SK-N-SH (cell line): ENCODE measurements around the gene TRAK1. TPM values are rescaled to one million over a fixed set of nuclear protein-coding genes. Genes with fewer than 3 reads are reported as not detected.

Experiments
- CTCF ChIA-PET: fragments of 300-600, 350-600 bp; formaldehyde crosslinking; extraction: SDS; loops from one replicate; lab custom pipeline; 2021; lab: Yijun Ruan, JAX
- POLR2A ChIA-PET: fragments of 350-600 bp; sonication (Branson Sonifier 250); formaldehyde crosslinking; extraction: SDS; loops from one replicate; lab custom pipeline; 2020; ENCODE audit warnings: antibody characterized with exemption, inconsistent platforms; lab: Yijun Ruan, JAX
- DNase-seq: peaks from one replicate; pipeline ENCODE4 v3.0.0; 2012
- H2AFZ ChIP-seq: fragments of 200-600 bp; sonication (generic); 2 replicates; pipeline ENCODE4 v1.8.1; 2016; ENCODE audit warnings: antibody characterized with exemption, mild to moderate bottlenecking, low read depth
- H3F3A ChIP-seq: fragments of 200-600 bp; sonication (generic); replicated peaks from 2 replicates; pipeline ENCODE3; 2016; ENCODE audit warnings: antibody characterized with exemption, mild to moderate bottlenecking; ENCODE audit not compliant: insufficient read depth
- H3K27ac ChIP-seq, 2 experiments: fragments of 200-500 bp in 1 of 2; fragments of 200-600 bp in 1 of 2; sonication (Bioruptor generic) in 1 of 2; sonication (generic), shearing (Covaris generic) in 1 of 2; 2 replicates each; pipeline versions ENCODE4 v1.5.1 to v1.6.1; 2014 to 2016; ENCODE audit warnings: low read depth in 2 of 2, inconsistent platforms in 1 of 2, low read length in 1 of 2, mild to moderate bottlenecking in 1 of 2, mixed read lengths in 1 of 2
- H3K27me3 ChIP-seq: fragments of 200-600 bp; sonication (generic), shearing (Covaris generic); 2 replicates; pipeline ENCODE4 v1.6.1; 2016; ENCODE audit warnings: mixed run types; ENCODE audit not compliant: insufficient read depth
- H3K36me3 ChIP-seq, 2 experiments: fragments of 200-500 bp in 1 of 2; fragments of 200-600 bp in 1 of 2; sonication (Bioruptor generic) in 1 of 2; sonication (generic) in 1 of 2; replicated peaks in 1 of 2; 2 replicates each; pipeline versions ENCODE3 to v1.5.1; 2014 to 2016; ENCODE audit warnings: low read length in 1 of 2, mild to moderate bottlenecking in 1 of 2; ENCODE audit not compliant: insufficient read depth in 2 of 2, control insufficient read depth in 1 of 2
- H3K4me1 ChIP-seq, 2 experiments: fragments of 200-500 bp in 1 of 2; fragments of 200-600 bp in 1 of 2; sonication (Bioruptor generic) in 1 of 2; sonication (generic), shearing (Covaris generic) in 1 of 2; 2 replicates each; pipeline versions ENCODE4 v1.5.1 to v1.6.1; 2014 to 2016; ENCODE audit warnings: low read depth in 1 of 2, low read length in 1 of 2, mixed run types in 1 of 2; ENCODE audit not compliant: insufficient read depth in 2 of 2, control insufficient read depth in 1 of 2
- H3K4me2 ChIP-seq: fragments of 200-600 bp; sonication (generic), shearing (Covaris generic); 2 replicates; pipeline ENCODE4 v1.6.1; 2017; ENCODE audit warnings: mixed run types
- H3K4me3 ChIP-seq, 2 experiments: fragments of 200-500 bp in 1 of 2; fragments of 200-600 bp in 1 of 2; sonication (Bioruptor generic) in 1 of 2; sonication (generic), shearing (Covaris generic) in 1 of 2; 2 replicates each; pipeline versions ENCODE4 v1.5.1 to v1.8.1; 2014 to 2016; ENCODE audit warnings: low read depth in 2 of 2, inconsistent platforms in 1 of 2, low read length in 1 of 2, mild to moderate bottlenecking in 1 of 2, mixed read lengths in 1 of 2, moderate library complexity in 1 of 2
- H3K79me2 ChIP-seq: fragments of 200-600 bp; sonication (generic); 2 replicates; pipeline ENCODE4 v1.8.1; 2017; ENCODE audit warnings: mild to moderate bottlenecking; ENCODE audit not compliant: insufficient read depth
- H3K9ac ChIP-seq: fragments of 200-600 bp; sonication (generic); 2 replicates; pipeline ENCODE4 v1.6.1; 2017; ENCODE audit warnings: mixed run types
- H3K9me2 ChIP-seq: fragments of 200-600 bp; sonication (generic); 2 replicates; pipeline ENCODE4 v1.6.1; 2017; ENCODE audit warnings: mixed run types
- H3K9me3 ChIP-seq: fragments of 200-600 bp; sonication (generic); 2 replicates; pipeline ENCODE4 v1.6.1; 2017; ENCODE audit warnings: mixed run types, mild to moderate bottlenecking, moderate library complexity
- H4K20me1 ChIP-seq: fragments of 200-600 bp; sonication (generic); 2 replicates; pipeline ENCODE4 v1.6.1; 2017; ENCODE audit warnings: mild to moderate bottlenecking, mixed run types; ENCODE audit not compliant: insufficient read depth
- CHD2 ChIP-seq: fragments of 150-350 bp; IDR thresholded peaks from 2 replicates; pipeline ENCODE4 v1.6.1; 2018; ENCODE audit warnings: low read length; ENCODE audit not compliant: partially characterized antibody
- EP300 ChIP-seq, 2 experiments: IDR thresholded peaks; 2 replicates each; pipeline versions ENCODE4 v1.4.0 to v1.6.1; 2012; ENCODE audit warnings: borderline replicate concordance in 1 of 2, low read depth in 1 of 2, low read length in 1 of 2
- FOSL2 ChIP-seq: IDR thresholded peaks from 2 replicates; pipeline ENCODE4 v1.4.0; 2012; ENCODE audit warnings: low read depth, mild to moderate bottlenecking, moderate library complexity, borderline replicate concordance
- FOXJ3 ChIP-seq: sonication (generic); formaldehyde crosslinking; IDR thresholded peaks from 2 replicates; pipeline ENCODE4 v1.5.1; 2020; ENCODE audit warnings: mild to moderate bottlenecking, missing genetic modification reagents
- FOXM1 ChIP-seq: IDR thresholded peaks from 2 replicates; pipeline ENCODE4 v1.4.0; 2012; ENCODE audit warnings: low read depth, mild to moderate bottlenecking
- MXI1 ChIP-seq: IDR thresholded peaks from 2 replicates; pipeline ENCODE4 v1.6.1; 2012; ENCODE audit warnings: mild to moderate bottlenecking, low read depth, low read length, improper control_type of control experiment
- NFIC ChIP-seq: IDR thresholded peaks from 2 replicates; pipeline ENCODE4 v1.4.0; 2012; ENCODE audit warnings: borderline replicate concordance
- NRF1 ChIP-seq: IDR thresholded peaks from 2 replicates; pipeline ENCODE4 v1.6.1; 2012; ENCODE audit warnings: low read depth, mild to moderate bottlenecking, low read length
- RAD21 ChIP-seq: IDR thresholded peaks from 2 replicates; pipeline ENCODE4 v1.6.1; 2012; ENCODE audit warnings: mild to moderate bottlenecking, low read length
- RCOR1 ChIP-seq: fragments of 150-350 bp; IDR thresholded peaks from 2 replicates; pipeline ENCODE4 v1.6.1; 2017; ENCODE audit warnings: antibody characterized with exemption, low read length
- RFX5 ChIP-seq: IDR thresholded peaks from 2 replicates; pipeline ENCODE4 v1.6.1; 2012; ENCODE audit warnings: mild to moderate bottlenecking, improper control_type of control experiment, low read length
- RXRA ChIP-seq: IDR thresholded peaks from 2 replicates; pipeline ENCODE4 v1.4.0; 2012; ENCODE audit warnings: low read depth, mild to moderate bottlenecking, borderline replicate concordance
- TAF1 ChIP-seq: IDR thresholded peaks from 2 replicates; pipeline ENCODE4 v1.6.1; 2012; ENCODE audit warnings: low read depth, mild to moderate bottlenecking, low read length, moderate library complexity, borderline replicate concordance
- TCF12 ChIP-seq: IDR thresholded peaks from 2 replicates; pipeline ENCODE4 v1.4.0; 2012
- TEAD4 ChIP-seq: IDR thresholded peaks from 2 replicates; pipeline ENCODE4 v1.4.0; 2012; ENCODE audit warnings: mild to moderate bottlenecking, borderline replicate concordance; ENCODE audit not compliant: insufficient read depth
- YY1 ChIP-seq: IDR thresholded peaks from 2 replicates; pipeline ENCODE4 v1.4.0; 2012; ENCODE audit warnings: low read depth, mild to moderate bottlenecking
- WGBS: methylation state at CpG from one replicate; pipeline ENCODE4 v1.1.6; 2017; ENCODE audit warnings: low lambda C conversion rate; 5-methylcytosine and 5-hydroxymethylcytosine counted together
- polyA plus RNA-seq, 3 experiments: library from polyadenylated mRNA; depleted of rRNA; stranded (reverse); fragments of >200 nt; gene quantifications; 2 replicates each; pipeline ENCODE4 v1.2.3, GENCODE V29; 2012
- TF ChIP-seq, protein P1 (sequence below): IDR thresholded peaks from 2 replicates; pipeline ENCODE4 v1.4.0; 2012; ENCODE audit warnings: low read depth
- TF ChIP-seq, protein P2 (sequence below): IDR thresholded peaks from 2 replicates; pipeline ENCODE4; 2012
- TF ChIP-seq, protein P3 (sequence below): fragments of 200-600 bp; sonication (generic); IDR thresholded peaks from 2 replicates; pipeline ENCODE4 v1.6.1; 2017; ENCODE audit warnings: antibody characterized with exemption, mild to moderate bottlenecking, moderate library complexity
- TF ChIP-seq, protein P4 (sequence below): IDR thresholded peaks from 2 replicates; pipeline ENCODE4 v1.6.1; 2012; ENCODE audit warnings: mild to moderate bottlenecking, low read depth, low read length, moderate library complexity

The TRAK1 gene
- polyA plus RNA-seq, 1 of the 3 experiments (the other 2 are of a cell fraction) = 12.5 TPM

DNA sequence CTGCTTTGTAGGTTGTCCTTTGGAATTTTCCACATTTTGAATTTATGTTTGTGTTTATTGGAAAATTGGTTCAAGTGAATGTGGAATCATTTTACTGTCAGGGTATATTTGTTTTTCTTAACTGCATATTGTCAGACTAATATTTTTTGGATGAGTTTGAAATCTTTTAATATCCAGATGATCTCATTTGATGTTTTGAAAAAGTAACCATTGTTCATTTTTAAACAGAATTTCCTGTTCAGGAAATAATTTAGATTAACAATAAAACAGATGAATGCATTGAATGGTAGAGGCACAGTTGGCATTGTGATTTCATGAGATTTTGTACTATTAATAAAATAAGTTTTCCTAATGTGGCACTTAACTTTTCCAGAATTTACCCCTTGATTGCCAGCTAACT, 15.5 kb downstream of the TRAK1 start:
- POLR2A ChIA-PET = no interaction called here
- H3K4me1 ChIP-seq = no peaks in the 10 kb centered on the region
- no peak overlapping the region for H2AFZ ChIP-seq
- no peak overlapping the region for H3K9ac ChIP-seq
- no peaks in the 10 kb centered on the region for H4K20me1 ChIP-seq
- H3K27ac ChIP-seq = no peak overlapping the region
- H3F3A ChIP-seq = no peaks in the 10 kb centered on the region
- no peaks in the 10 kb centered on the region for H3K9me3 ChIP-seq
- H3K4me2 ChIP-seq = no peak overlapping the region
- no peaks in the 10 kb centered on the region for H3K27me3 ChIP-seq
- no peak overlapping the region for H3K4me3 ChIP-seq
- CTCF ChIA-PET = interaction anchor here (2.6 kb wide), 1 partner anchor 85 kb away, joined by 7 read pairs; no protein-coding TSS in a partner anchor
- TF ChIP-seq RFX5 (no peak), MXI1 (no peak), TCF12 (no peak), RAD21 (no peak), FOSL2 (no peak)
- TF ChIP-seq, protein P1, sequence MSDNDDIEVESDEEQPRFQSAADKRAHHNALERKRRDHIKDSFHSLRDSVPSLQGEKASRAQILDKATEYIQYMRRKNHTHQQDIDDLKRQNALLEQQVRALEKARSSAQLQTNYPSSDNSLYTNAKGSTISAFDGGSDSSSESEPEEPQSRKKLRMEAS = no peak
- TF ChIP-seq, protein P2, sequence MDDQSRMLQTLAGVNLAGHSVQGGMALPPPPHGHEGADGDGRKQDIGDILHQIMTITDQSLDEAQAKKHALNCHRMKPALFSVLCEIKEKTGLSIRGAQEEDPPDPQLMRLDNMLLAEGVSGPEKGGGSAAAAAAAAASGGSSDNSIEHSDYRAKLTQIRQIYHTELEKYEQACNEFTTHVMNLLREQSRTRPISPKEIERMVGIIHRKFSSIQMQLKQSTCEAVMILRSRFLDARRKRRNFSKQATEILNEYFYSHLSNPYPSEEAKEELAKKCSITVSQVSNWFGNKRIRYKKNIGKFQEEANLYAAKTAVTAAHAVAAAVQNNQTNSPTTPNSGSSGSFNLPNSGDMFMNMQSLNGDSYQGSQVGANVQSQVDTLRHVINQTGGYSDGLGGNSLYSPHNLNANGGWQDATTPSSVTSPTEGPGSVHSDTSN = no peak
- TF ChIP-seq, protein P3, sequence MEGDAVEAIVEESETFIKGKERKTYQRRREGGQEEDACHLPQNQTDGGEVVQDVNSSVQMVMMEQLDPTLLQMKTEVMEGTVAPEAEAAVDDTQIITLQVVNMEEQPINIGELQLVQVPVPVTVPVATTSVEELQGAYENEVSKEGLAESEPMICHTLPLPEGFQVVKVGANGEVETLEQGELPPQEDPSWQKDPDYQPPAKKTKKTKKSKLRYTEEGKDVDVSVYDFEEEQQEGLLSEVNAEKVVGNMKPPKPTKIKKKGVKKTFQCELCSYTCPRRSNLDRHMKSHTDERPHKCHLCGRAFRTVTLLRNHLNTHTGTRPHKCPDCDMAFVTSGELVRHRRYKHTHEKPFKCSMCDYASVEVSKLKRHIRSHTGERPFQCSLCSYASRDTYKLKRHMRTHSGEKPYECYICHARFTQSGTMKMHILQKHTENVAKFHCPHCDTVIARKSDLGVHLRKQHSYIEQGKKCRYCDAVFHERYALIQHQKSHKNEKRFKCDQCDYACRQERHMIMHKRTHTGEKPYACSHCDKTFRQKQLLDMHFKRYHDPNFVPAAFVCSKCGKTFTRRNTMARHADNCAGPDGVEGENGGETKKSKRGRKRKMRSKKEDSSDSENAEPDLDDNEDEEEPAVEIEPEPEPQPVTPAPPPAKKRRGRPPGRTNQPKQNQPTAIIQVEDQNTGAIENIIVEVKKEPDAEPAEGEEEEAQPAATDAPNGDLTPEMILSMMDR = no peak
- H3K79me2 ChIP-seq = no peaks in the 10 kb centered on the region
- H3K36me3 ChIP-seq = peaks cover 0 to 8% of the 10 kb centered on the region in 2 experiments
- no peak for DNase-seq
- H3K9me2 ChIP-seq = no peaks in the 10 kb centered on the region

DNA sequence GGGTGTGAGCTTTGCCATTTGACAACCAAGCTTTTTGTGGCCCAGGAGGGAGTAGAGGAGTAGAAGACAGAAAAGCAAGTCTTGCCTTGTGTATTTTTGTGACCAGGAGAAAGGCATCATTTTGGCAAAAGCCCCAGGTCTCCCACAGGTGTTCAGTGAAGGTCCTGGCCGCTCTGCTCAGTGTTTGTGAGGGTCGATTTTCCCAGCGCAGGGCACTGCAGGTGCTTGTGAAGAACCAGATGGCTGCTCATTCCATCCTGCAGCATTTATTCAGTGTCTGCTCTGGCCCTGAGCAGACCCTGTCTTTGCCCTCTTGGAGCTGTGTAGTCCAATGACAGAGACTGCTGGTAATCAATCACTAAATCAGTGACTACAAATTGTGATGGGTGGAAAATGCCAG, 19.5 kb downstream of the TRAK1 start:
- Histone ChIP-seq H3K27ac (no peak overlapping the region), H3K9ac (no peak overlapping the region), H3K9me3 (no peaks in the 10 kb centered on the region), H3K27me3 (no peaks in the 10 kb centered on the region), H4K20me1 (no peaks in the 10 kb centered on the region), H2AFZ (no peak overlapping the region), H3K4me3 (no peak overlapping the region), H3K79me2 (no peaks in the 10 kb centered on the region), H3K36me3 (peaks cover 0 to 5% of the 10 kb centered on the region in 2 experiments), H3K4me2 (no peak overlapping the region), H3K9me2 (no peaks in the 10 kb centered on the region), H3K4me1 (no peaks in the 10 kb centered on the region), H3F3A (no peaks in the 10 kb centered on the region)
- ChIA-PET CTCF (interaction anchor here (1.6 to 3.3 kb wide), 3 partner anchors 9 to 81 kb away, joined by 4 to 19 read pairs (median 17); no protein-coding TSS in a partner anchor), POLR2A (interaction anchor here (0.6 kb wide), 1 partner anchor 1911 kb away, joined by 3 read pairs; no protein-coding TSS in a partner anchor)
- 60% methylated on average over 1 of the region's 3 CpGs for WGBS
- DNase-seq = no peak
- TF ChIP-seq FOXM1 (no peak), NFIC (no peak), YY1 (no peak), TEAD4 (no peak), CHD2 (no peak), EP300 (IDR thresholded peaks at IDR 0.05; ENCODE audit: borderline replicate concordance in 1 of 2, low read depth in 1 of 2, low read length in 1 of 2) (no peak), FOXJ3 (CRISPR knock-in tag) (no peak), RXRA (no peak), TAF1 (no peak), NRF1 (no peak), RCOR1 (no peak)
- TF ChIP-seq, protein P4, sequence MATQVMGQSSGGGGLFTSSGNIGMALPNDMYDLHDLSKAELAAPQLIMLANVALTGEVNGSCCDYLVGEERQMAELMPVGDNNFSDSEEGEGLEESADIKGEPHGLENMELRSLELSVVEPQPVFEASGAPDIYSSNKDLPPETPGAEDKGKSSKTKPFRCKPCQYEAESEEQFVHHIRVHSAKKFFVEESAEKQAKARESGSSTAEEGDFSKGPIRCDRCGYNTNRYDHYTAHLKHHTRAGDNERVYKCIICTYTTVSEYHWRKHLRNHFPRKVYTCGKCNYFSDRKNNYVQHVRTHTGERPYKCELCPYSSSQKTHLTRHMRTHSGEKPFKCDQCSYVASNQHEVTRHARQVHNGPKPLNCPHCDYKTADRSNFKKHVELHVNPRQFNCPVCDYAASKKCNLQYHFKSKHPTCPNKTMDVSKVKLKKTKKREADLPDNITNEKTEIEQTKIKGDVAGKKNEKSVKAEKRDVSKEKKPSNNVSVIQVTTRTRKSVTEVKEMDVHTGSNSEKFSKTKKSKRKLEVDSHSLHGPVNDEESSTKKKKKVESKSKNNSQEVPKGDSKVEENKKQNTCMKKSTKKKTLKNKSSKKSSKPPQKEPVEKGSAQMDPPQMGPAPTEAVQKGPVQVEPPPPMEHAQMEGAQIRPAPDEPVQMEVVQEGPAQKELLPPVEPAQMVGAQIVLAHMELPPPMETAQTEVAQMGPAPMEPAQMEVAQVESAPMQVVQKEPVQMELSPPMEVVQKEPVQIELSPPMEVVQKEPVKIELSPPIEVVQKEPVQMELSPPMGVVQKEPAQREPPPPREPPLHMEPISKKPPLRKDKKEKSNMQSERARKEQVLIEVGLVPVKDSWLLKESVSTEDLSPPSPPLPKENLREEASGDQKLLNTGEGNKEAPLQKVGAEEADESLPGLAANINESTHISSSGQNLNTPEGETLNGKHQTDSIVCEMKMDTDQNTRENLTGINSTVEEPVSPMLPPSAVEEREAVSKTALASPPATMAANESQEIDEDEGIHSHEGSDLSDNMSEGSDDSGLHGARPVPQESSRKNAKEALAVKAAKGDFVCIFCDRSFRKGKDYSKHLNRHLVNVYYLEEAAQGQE = no peak
